HepG2 (cell line): ENCODE data around the gene GRIP1. TPM values are rescaled to one million over a fixed set of nuclear protein-coding genes. Genes with fewer than 3 reads are reported as not detected.

Experiments
- ATAC-seq: fragments of 200-7000 bp; cut with Tn5 transposase; 3 replicates; pipeline ENCODE4 v1.9.1; 2020; ENCODE audit warnings: mild to moderate bottlenecking, moderate library complexity
- BruUV-seq: library from RNA; stranded (reverse); fragments of 400-500 nt; replicated peaks from 2 replicates; lab custom pipeline; 2021; lab: Mats Ljungman, UMichigan
- CTCF ChIA-PET: fragments of 300-600 bp; formaldehyde crosslinking; extraction: SDS; loops from one replicate; lab custom pipeline; 2021; ENCODE audit warnings: low total read pairs, inconsistent platforms, low intra/inter-chr PET ratio; lab: Yijun Ruan, JAX
- POLR2A ChIA-PET: fragments of 350-600 bp; sonication (Branson Sonifier 250); formaldehyde crosslinking; loops from one replicate; lab custom pipeline; 2020; ENCODE audit warnings: antibody characterized with exemption, inconsistent platforms; lab: Yijun Ruan, JAX
- DNase-seq: peaks from one replicate; pipeline ENCODE4 v3.0.0-alpha.2; 2015; ENCODE audit warnings: low spot score
- FAIRE-seq: peaks from 3 replicates; lab custom pipeline; 2011; peaks lifted over from hg19 to GRCh38; lab: Jason Lieb, UNC
- H2AFZ ChIP-seq: one replicate; pipeline ENCODE4 v1.6.1; 2011; ENCODE audit warnings: low read length, inconsistent platforms
- H3K27ac ChIP-seq: fragments of 300-600 bp; 3 replicates; pipeline ENCODE4 v1.8.0; 2011; ENCODE audit warnings: mixed run types, mild to moderate bottlenecking, mixed read lengths, low read length, inconsistent platforms; ENCODE audit not compliant: insufficient read depth; ENCODE audit errors: extremely low read length
- H3K27me3 ChIP-seq, 2 experiments: fragments of 200-600 bp in 1 of 2; 2 replicates in 1 of 2; 3 replicates in 1 of 2; pipeline versions ENCODE4 v1.6.0 to v1.8.0; 2011; ENCODE audit warnings: low read length in 2 of 2, mild to moderate bottlenecking in 2 of 2, moderate library complexity in 2 of 2, inconsistent platforms in 1 of 2; ENCODE audit not compliant: insufficient read depth in 2 of 2, control insufficient read depth in 1 of 2
- H3K36me3 ChIP-seq, 2 experiments: fragments of 200-600 bp in 1 of 2; replicated peaks in 1 of 2; 2 replicates in 1 of 2; 3 replicates in 1 of 2; pipeline versions ENCODE4 v1.5.1 to v1.8.0; 2011; ENCODE audit warnings: low read length in 2 of 2, inconsistent platforms in 1 of 2; ENCODE audit not compliant: insufficient read depth in 2 of 2, control insufficient read depth in 1 of 2
- H3K4me1 ChIP-seq: 2 replicates; pipeline ENCODE4 v1.5.1; 2012; ENCODE audit warnings: low read length, inconsistent platforms; ENCODE audit not compliant: insufficient read depth
- H3K4me2 ChIP-seq: 2 replicates; pipeline ENCODE4 v1.6.0; 2011; ENCODE audit warnings: low read depth, low read length, inconsistent platforms
- H3K4me3 ChIP-seq, 3 experiments: fragments of 200-600 bp in 1 of 3; sonication (generic), shearing (Covaris generic) in 1 of 3; replicated peaks in 1 of 3; 2 replicates each; pipeline ENCODE4 v1.5.1; 2011 to 2016; ENCODE audit warnings: low read length in 3 of 3, inconsistent platforms in 2 of 3, low read depth in 2 of 3, mild to moderate bottlenecking in 2 of 3, control low read depth in 1 of 3, mixed read lengths in 1 of 3; ENCODE audit not compliant: insufficient read depth in 1 of 3
- H3K79me2 ChIP-seq: one replicate; pipeline ENCODE4 v1.6.1; 2011; ENCODE audit warnings: low read length, inconsistent platforms; ENCODE audit not compliant: insufficient read depth
- H3K9ac ChIP-seq: 2 replicates; pipeline ENCODE4 v1.6.0; 2011; ENCODE audit warnings: mild to moderate bottlenecking, low read depth, low read length, inconsistent platforms; ENCODE audit not compliant: insufficient read depth
- H3K9me3 ChIP-seq: 2 replicates; pipeline ENCODE4 v1.5.1; 2012; ENCODE audit warnings: mild to moderate bottlenecking, low read length
- H4K20me1 ChIP-seq: 2 replicates; pipeline ENCODE4 v1.6.0; 2011; ENCODE audit warnings: inconsistent platforms, mild to moderate bottlenecking, low read length, moderate library complexity; ENCODE audit not compliant: insufficient read depth
- HMGA1 ChIP-seq: sonication (generic); formaldehyde crosslinking; conservative IDR thresholded peaks from 2 replicates; pipeline ENCODE4 v1.4.0; 2020; ENCODE audit warnings: missing genetic modification reagents
- HNF1A ChIP-seq, 2 experiments: sonication (generic) in 1 of 2; formaldehyde crosslinking in 1 of 2; IDR thresholded peaks; 2 replicates each; pipeline versions ENCODE4 v1.4.0 to v1.6.1; 2016 to 2020; ENCODE audit warnings: borderline replicate concordance in 1 of 2, low read depth in 1 of 2, mild to moderate bottlenecking in 1 of 2, missing genetic modification reagents in 1 of 2
- KDM6A ChIP-seq: IDR thresholded peaks from 2 replicates; pipeline ENCODE4 v1.6.1; 2016; ENCODE audit warnings: low read depth
- RXRA ChIP-seq: sonication (generic); formaldehyde crosslinking; IDR thresholded peaks from 2 replicates; pipeline ENCODE4 v1.5.1; 2020; ENCODE audit warnings: missing genetic modification reagents
- STAT5B ChIP-seq: sonication (generic); formaldehyde crosslinking; IDR thresholded peaks from 2 replicates; pipeline ENCODE4 v1.4.0; 2020; ENCODE audit warnings: missing genetic modification reagents
- TCF7 ChIP-seq: sonication (generic); IDR thresholded peaks from 2 replicates; pipeline ENCODE4 v1.6.1; 2016; ENCODE audit warnings: antibody characterized with exemption, low read depth
- U2AF1 ChIP-seq: fragments of 200-400 bp; formaldehyde crosslinking; optimal IDR thresholded peaks from 2 replicates; pipeline ENCODE3; 2017; ENCODE audit warnings: mild to moderate bottlenecking, low read depth, low read length
- ZIK1 ChIP-seq: sonication (generic); formaldehyde crosslinking; IDR thresholded peaks from 2 replicates; pipeline ENCODE4 v1.5.0; 2020; ENCODE audit warnings: mild to moderate bottlenecking, low read depth, missing genetic modification reagents, borderline replicate concordance
- ZNF207 ChIP-seq: fragments of 450-650 bp; IDR thresholded peaks from 2 replicates; pipeline ENCODE4 v1.6.1; 2016; ENCODE audit warnings: antibody characterized with exemption, borderline replicate concordance
- ZNF614 ChIP-seq: IDR thresholded peaks from 2 replicates; pipeline ENCODE4 v1.6.1; 2018; ENCODE audit warnings: missing biosample characterization, missing genetic modification reagents, inconsistent platforms, borderline replicate concordance
- ZNF766 ChIP-seq: sonication (generic); formaldehyde crosslinking; IDR thresholded peaks from 2 replicates; pipeline ENCODE4 v1.5.0; 2020; ENCODE audit warnings: missing genetic modification reagents, borderline replicate concordance
- ZNF788 ChIP-seq: sonication (generic); formaldehyde crosslinking; IDR thresholded peaks from 2 replicates; pipeline ENCODE4 v1.5.0; 2020; ENCODE audit warnings: mild to moderate bottlenecking, missing genetic modification reagents, borderline replicate concordance
- ZNF883 ChIP-seq: sonication (generic); formaldehyde crosslinking; IDR thresholded peaks from 2 replicates; pipeline ENCODE4 v1.5.1; 2020; ENCODE audit warnings: mild to moderate bottlenecking, missing genetic modification reagents; ENCODE audit errors: not compliant biosample characterization
- WGBS: methylation state at CpG from one replicate; pipeline ENCODE4 v1.1.6; 2017; ENCODE audit warnings: low lambda C conversion rate; 5-methylcytosine and 5-hydroxymethylcytosine counted together
- in situ Hi-C: cut with HindIII; loops from 2 replicates; pipeline ENCODE4 v1.10.0; 2017; ENCODE audit warnings: low pct_unique_long_range_greater_than_20kb; ENCODE audit not compliant: extremely low pct_ligation_motif_present
- intact Hi-C: fragments of 100-400 bp; cut with micrococcal nuclease; formaldehyde crosslinking; loops from one replicate; pipeline ENCODE4 v1.10.0; 2022; ENCODE audit not compliant: unreplicated experiment
- polyA plus RNA-seq, 8 experiments: library from polyadenylated mRNA; depleted of rRNA in 3 of 8; stranded (reverse) in 7 of 8; unstranded in 1 of 8; fragments of >200 nt; fragmentation: Illumina TruSeq in 4 of 8; extraction: Trizol in 4 of 8; gene quantifications; 2 replicates each; pipeline versions ENCODE4 v1.2.1 to v1.2.3, GENCODE V29; 2011 to 2016; ENCODE audit warnings: low read depth in 4 of 8, missing spikeins in 1 of 8, mixed read lengths in 1 of 8; ENCODE audit not compliant: insufficient read depth in 1 of 8
- total RNA-seq, 5 experiments: library from RNA; depleted of rRNA; stranded (reverse); fragments of >200 nt; fragmentation: Illumina TruSeq; extraction: Trizol; gene quantifications; 2 replicates each; pipeline ENCODE4 v1.2.3, GENCODE V29; 2016; ENCODE audit warnings: low read depth in 1 of 5
- TF ChIP-seq, protein P1 (sequence below): sonication (generic); formaldehyde crosslinking; IDR thresholded peaks from 2 replicates; pipeline ENCODE4 v1.4.0; 2020; ENCODE audit warnings: mild to moderate bottlenecking, missing genetic modification reagents

GRIP1 gene
- total and polyA plus RNA-seq, 2 of the 13 experiments (the other 11 are each of a cell fraction or from before 2014, with no cell fraction given), result not detected

DNA sequence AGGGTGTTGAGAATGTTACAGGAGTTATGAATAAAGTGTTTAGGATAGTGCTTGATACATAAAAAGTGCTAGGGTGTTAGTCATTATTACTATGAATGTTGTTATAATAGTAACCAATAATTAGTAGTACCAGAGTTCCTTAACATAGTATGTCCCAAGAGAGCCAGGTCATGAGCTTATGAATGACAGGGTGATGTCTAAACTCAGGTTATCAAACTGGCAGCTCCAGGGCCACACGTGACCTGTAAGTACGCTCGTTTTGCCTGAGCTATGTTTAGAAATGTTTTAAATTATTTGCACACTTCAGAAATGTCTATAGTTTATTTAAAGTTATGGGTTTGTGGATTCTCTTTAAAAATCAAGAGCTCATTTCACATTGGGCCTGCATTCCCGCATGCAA lies 14.1 kb upstream of the GRIP1 start:
- CTCF ChIA-PET, result no interaction called here
- intact Hi-C loops, result loop anchor here (5.0 kb wide), 1 partner anchor 341 kb away; no protein-coding TSS in a partner anchor

More for the DNA sequence above, 14.1 kb upstream of the GRIP1 start:
- in situ Hi-C loops, result no loop called here
- POLR2A ChIA-PET, result no interaction called here
- H3K4me1 ChIP-seq, result no peaks in the 10 kb centered on the region
- TF ChIP-seq KDM6A (no peak), ZNF766 (CRISPR knock-in tag) (no peak), U2AF1 (no peak), STAT5B (CRISPR knock-in tag) (no peak), ZNF883 (no peak), ZNF788 (no peak), TCF7 (no peak), ZNF614 (no peak), HMGA1 (CRISPR knock-in tag) (no peak), RXRA (CRISPR knock-in tag) (no peak), ZIK1 (CRISPR knock-in tag) (no peak), HNF1A (IDR thresholded peaks at IDR 0.05; ENCODE audit: low read depth) (no peak), HNF1A (CRISPR knock-in tag; IDR thresholded peaks at IDR 0.05; ENCODE audit: borderline replicate concordance) (no peak), ZNF207 (no peak)
- TF ChIP-seq, protein P1, sequence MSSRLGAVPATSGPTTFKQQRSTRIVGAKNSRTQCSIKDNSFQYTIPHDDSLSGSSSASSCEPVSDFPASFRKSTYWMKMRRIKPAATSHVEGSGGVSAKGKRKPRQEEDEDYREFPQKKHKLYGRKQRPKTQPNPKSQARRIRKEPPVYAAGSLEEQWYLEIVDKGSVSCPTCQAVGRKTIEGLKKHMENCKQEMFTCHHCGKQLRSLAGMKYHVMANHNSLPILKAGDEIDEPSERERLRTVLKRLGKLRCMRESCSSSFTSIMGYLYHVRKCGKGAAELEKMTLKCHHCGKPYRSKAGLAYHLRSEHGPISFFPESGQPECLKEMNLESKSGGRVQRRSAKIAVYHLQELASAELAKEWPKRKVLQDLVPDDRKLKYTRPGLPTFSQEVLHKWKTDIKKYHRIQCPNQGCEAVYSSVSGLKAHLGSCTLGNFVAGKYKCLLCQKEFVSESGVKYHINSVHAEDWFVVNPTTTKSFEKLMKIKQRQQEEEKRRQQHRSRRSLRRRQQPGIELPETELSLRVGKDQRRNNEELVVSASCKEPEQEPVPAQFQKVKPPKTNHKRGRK (CRISPR knock-in tag), result no peak
- TF ChIP-seq, all 625 proteins: peak for 0
- Histone ChIP-seq H3K36me3 (no peaks in the 10 kb centered on the region), H3K9ac (no peak overlapping the region), H3K79me2 (no peaks in the 10 kb centered on the region), H3K4me3 (no peak overlapping the region), H3K4me2 (no peak overlapping the region), H2AFZ (no peak overlapping the region), H3K27me3 (no peaks in the 10 kb centered on the region), H3K27ac (no peak overlapping the region), H3K9me3 (no peaks in the 10 kb centered on the region), H4K20me1 (no peaks in the 10 kb centered on the region)
- ATAC-seq (no peak), DNase-seq (no peak), FAIRE-seq (no peak)
- no TSS peak for BruUV-seq
- WGBS, result 0% methylated on average over 4 of the region's 4 CpGs
